ENCODE results near the gene BRD3OS.

Gene BRD3OS

GRCh38 chr9:134053941-134054761 lies 28.9 kb downstream of the BRD3OS start:
- no peak for DNase-seq

DNA sequence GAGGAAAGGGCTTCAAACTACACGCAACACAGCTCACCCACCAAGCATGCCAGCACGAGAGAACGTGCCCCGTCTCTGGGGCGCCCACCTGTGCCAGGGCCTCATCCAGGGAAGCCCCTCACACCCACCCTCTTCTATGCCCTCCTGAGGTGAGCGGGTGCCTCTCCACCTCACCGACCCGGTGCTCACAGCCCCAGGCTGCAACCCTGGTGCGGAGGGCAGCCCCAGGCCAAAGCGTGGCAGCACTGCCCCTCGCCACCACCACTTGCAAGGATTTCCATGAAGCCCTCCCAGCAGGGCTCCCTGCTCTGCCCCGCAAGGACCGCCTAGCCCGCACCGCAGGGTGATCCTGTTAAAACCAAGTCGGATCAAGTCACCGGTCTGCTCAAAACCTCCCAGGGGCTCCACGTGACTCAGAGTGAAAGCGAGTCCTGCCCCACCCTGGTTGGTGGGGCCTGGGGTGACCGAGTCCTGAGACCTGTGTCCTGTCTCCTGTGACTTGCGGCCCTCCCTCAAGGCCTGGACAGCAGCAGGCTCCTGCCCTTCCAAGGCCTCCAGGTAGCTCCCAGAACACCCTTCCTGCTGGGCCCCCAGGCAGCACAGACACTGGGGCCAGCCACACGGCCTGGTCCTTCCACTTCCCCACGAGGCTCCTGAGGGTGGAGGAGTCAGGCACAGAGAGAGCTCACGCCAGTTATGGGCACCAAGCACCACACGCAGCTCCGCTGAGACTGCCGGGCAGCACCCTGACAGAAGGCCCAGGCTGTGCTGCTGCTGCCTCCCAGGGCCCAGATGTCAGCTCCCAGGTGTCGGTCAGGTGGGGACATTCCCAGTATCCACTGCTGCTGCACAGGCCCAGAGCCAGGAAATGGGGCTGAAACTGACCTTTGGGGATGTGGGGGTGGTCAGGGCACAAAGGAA lies 29.9 kb downstream of the BRD3OS start:
- no peak for DNase-seq

- DNase-seq = no peak
These were observed 30.7 kb downstream of the BRD3OS start for GRCh38 chr9:134055981-134056461.

DNA sequence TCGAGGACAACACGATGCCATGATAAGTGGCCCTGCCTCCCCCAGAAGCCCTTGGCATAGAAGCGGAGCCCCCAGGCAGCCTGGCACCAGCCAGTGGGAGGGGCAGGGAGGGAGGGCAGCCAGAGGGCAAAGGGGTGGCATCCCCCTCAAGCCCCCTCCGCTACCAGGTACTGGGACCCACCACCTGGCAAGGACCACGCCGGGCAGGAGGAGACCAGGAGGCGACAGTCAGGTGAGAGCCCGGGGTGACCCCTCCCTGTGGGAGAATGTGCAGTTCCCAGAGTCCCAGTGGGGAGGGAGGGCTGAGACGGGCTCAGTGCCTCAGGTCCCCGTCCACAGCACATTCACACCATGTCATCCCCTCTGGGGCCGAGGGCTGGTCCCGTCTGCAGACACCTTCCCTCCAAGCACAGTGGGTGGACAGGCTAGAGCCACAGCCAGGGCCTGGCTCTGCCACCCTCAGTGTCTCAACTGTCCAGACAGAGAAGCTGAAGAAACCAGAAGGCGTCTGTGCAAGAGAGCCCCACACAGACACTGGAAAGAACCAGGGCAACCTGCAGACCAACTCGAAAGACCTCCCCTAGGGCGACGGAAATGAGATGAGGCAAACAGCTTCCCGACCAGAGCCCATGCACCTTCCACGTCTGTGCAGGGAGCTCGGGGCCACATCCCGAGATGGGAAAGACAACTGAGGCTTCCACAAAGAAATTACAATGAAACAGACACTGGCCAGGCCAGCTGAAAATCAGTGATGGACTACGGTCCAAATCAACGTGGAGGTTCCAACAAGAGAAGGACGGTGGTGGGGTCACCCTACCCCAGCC lies 31.4 kb downstream of the BRD3OS start:
- DNase-seq = no peak

- DNase-seq = no peak
These were observed 32.0 kb downstream of the BRD3OS start for GRCh38 chr9:134057307-134057657.

DNA sequence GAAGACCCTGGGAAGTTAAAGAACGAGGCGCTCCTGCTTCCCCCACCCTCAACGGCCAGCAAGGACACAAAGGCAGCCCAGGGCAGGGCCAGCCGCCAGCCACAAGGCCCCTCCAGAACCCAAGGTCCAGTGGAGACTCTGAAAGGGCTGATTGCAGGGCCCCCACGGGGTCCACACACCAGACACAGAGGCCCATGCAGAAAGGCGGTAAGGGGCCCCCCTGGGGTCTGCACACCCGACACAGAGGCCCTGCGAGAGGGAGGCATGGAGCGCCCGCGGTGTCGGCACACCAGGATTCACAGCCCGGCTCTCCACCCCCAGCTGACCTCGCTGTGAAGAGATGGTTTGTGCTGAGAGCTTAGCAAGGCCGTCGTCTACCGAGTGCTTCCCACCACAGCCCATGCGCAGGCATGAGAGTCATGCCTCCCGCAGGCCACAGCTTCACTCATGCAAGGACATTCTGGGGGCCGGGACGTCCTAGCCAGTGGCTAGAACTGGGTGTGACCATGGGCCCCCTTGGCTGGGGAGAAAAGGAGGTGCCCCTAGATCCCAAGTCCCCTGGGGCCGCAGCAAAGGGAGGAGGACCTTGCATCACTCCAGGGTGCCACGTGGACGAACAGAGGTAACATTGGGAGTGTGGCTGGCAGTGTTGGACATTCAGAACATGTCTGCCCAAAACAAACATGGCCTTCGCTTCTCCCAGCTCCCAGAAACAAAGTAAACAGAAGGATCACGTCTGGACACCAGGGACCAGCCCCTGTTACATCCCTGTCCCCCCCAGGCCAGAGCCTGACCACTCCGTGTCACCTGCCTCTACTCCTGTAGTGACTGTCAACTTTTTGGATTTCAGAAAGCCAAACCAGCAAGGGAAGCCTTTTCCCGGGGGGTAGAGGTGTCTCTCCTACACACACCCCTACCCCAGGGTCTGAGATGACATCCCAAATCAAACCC lies 32.7 kb downstream of the BRD3OS start:
- DNase-seq = no peak

- no peak for DNase-seq
These were observed 33.4 kb downstream of the BRD3OS start for GRCh38 chr9:134058716-134059115.

GRCh38 chr9:134059188-134059641 lies 33.9 kb downstream of the BRD3OS start:
- DNase-seq = no peak

GRCh38 chr9:134059661-134060395 lies 34.5 kb downstream of the BRD3OS start:
- no peak for DNase-seq

GRCh38 chr9:134060546-134060945 lies 35.3 kb downstream of the BRD3OS start:
- no peak for DNase-seq

DNA sequence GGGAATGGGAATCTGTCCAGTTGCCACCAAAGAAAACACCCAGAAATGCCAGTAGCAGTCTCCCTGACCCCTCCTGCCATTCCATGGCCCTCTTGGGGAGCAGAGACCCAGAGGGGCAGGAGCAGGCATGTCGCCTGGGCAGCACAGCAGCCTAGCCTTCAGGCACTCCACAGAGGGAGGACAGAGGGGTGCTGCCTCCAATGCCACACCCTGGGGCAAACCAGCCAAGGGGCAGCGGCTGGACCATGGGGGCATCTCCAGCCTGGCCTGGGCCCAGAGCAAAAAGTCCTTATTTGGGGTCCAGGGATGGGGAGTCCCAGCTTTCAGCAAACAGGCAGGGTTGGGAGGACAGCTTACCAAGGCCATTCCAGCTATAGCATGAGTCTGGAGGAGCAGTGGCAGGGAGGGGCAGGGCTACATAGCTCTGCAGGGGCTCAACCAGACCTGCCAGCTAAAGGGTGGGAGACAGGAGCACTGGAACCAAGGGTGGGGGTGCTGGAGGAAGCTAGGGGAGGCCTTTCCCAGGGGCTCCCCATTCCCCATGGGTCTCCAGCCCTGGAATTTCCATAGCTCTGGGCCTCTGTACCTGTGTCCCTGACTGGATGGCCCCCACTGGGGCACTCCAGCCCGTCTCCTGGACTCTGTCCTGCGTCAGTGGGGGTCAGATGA lies 35.9 kb downstream of the BRD3OS start:
- no peak for DNase-seq

GRCh38 chr9:134061688-134062371 lies 36.5 kb downstream of the BRD3OS start:
- DNase-seq = no peak

GRCh38 chr9:134062461-134063087 lies 37.3 kb downstream of the BRD3OS start:
- DNase-seq = no peak

GRCh38 chr9:134063088-134063570 lies 37.8 kb downstream of the BRD3OS start:
- no peak for DNase-seq

GRCh38 chr9:134063571-134064450 lies 38.5 kb downstream of the BRD3OS start:
- no peak for DNase-seq

DNA sequence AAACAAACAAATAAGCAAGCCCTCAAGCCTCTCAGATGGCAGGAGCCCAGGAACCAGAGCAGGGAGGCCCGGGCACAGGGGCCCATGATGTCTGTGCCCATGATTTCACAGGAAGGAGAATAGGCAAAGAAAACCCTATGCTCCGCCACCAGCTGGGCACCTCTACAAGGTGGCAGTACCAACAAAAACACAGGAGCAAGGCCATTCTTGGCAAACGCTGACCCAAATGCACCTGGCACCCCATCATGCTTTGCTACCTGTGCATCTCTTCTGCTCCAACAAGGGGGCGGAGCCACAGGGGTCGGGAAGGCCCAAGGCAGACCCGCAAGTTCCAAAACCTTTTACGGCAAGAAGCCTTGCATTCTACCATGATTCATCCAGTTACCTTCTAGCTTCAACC lies 39.4 kb downstream of the BRD3OS start:
- no peak for DNase-seq

GRCh38 chr9:134065612-134066419 lies 40.5 kb downstream of the BRD3OS start:
- no peak for DNase-seq

All from NCI-H1048 (cell line).